Lower lobe of right lung (tissue), 2 donors: ENCODE results near the gene PGC. TPM values are rescaled to one million over a fixed set of nuclear protein-coding genes. Genes with fewer than 3 reads are reported as not detected.

Source experiments
- ATAC-seq, 2 donors: fragments of 200-7000 bp; cut with Tn5 transposase; one replicate each; pipeline ENCODE4 v1.9.1; 2020 to 2022; ENCODE audit warnings: mild to moderate bottlenecking in 2 of 2, moderate library complexity in 2 of 2
- DNase-seq: peaks from one replicate; pipeline ENCODE4 v3.0.0-alpha.2; 2020
- H3K27ac ChIP-seq: fragments of 200-600 bp; one replicate; pipeline ENCODE4 v1.8.0; 2022
- H3K27me3 ChIP-seq: fragments of 200-600 bp; one replicate; pipeline ENCODE4 v1.8.0; 2022; ENCODE audit warnings: low read depth
- H3K36me3 ChIP-seq: fragments of 200-600 bp; one replicate; pipeline ENCODE4 v1.8.0; 2022; ENCODE audit warnings: mild to moderate bottlenecking
- H3K4me1 ChIP-seq: fragments of 200-600 bp; one replicate; pipeline ENCODE4 v1.8.0; 2022
- H3K4me3 ChIP-seq: fragments of 200-600 bp; one replicate; pipeline ENCODE4 v1.8.0; 2022; ENCODE audit warnings: mild to moderate bottlenecking
- H3K9me3 ChIP-seq: fragments of 200-600 bp; one replicate; pipeline ENCODE4 v1.8.0; 2022
- intact Hi-C: fragments of 100-400 bp; cut with DNase I; formaldehyde crosslinking; loops from one replicate; pipeline ENCODE4 v1.11.0; 2022
- total RNA-seq: library from RNA; stranded (reverse); fragmentation: NEBNext Ultra II Directional; extraction: Animal tissue kit (Norgen Biotek cat#: 25700); gene quantifications from one replicate; pipeline ENCODE4 v1.2.1, GENCODE V29; 2021
- TF ChIP-seq, protein P1 (sequence below): fragments of 200-600 bp; IDR thresholded peaks from one replicate; pipeline ENCODE4 v1.8.0; 2022; ENCODE audit warnings: antibody characterized with exemption, mild to moderate bottlenecking
- donor health status: DM: no; HTN: yes; CAD: no; lungs with severe emphysema.

Gene PGC
- total RNA-seq, 1 donor from 2014 or later: 947 TPM

DNA sequence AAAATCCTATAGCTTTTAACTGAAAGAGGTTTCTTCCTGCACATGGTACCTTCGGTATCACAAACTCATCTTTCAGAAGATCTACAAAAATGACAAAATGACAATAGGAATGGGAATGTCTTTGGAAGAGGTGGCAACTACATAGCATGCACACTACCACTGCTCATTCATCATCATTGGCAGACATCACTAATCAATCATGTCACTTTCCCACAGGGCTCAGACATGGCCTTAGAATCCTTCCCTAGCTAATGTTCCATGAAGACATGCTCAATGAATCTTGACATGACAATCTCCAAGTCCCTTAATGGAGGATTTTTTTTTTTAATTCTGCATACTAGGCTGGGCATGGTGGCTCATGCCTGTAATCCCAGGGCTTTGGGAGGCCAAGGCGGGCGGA is 3.2 kb upstream of the PGC start:
- Histone ChIP-seq H3K27me3 (no peaks in the 10 kb centered on the region), H3K4me1 (peaks cover 13% of the 10 kb centered on the region), H3K4me3 (no peak overlapping the region), H3K9me3 (no peaks in the 10 kb centered on the region), H3K36me3 (no peaks in the 10 kb centered on the region), H3K27ac (no peak overlapping the region)
- ATAC-seq (no peak), DNase-seq (no peak)
- intact Hi-C loops: no loop called here
- TF ChIP-seq, protein P1, sequence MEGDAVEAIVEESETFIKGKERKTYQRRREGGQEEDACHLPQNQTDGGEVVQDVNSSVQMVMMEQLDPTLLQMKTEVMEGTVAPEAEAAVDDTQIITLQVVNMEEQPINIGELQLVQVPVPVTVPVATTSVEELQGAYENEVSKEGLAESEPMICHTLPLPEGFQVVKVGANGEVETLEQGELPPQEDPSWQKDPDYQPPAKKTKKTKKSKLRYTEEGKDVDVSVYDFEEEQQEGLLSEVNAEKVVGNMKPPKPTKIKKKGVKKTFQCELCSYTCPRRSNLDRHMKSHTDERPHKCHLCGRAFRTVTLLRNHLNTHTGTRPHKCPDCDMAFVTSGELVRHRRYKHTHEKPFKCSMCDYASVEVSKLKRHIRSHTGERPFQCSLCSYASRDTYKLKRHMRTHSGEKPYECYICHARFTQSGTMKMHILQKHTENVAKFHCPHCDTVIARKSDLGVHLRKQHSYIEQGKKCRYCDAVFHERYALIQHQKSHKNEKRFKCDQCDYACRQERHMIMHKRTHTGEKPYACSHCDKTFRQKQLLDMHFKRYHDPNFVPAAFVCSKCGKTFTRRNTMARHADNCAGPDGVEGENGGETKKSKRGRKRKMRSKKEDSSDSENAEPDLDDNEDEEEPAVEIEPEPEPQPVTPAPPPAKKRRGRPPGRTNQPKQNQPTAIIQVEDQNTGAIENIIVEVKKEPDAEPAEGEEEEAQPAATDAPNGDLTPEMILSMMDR: no peak

DNA sequence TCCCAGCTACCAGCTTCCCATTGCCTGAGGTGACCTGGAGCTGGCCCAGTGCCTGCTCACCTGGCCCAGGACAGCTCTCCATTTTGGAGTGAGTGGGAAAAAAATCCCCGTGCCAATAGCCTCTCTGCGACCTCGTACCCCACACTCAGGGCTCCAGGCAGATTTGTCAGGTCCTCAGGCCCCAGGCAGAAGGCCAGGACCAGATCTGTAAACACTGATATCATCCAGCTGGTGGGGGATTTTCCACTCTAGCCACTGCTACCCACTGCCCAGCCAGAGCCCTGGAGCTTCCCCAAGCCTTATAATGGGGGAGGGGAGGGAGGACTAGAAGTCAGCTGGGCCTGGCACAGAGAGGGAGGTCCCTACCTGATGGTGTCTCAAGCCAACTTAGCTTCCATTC is 1.3 kb upstream of the PGC start:
- H3K36me3 ChIP-seq: no peaks in the 10 kb centered on the region
- DNase-seq (no peak), ATAC-seq (peak; percentile 50 to 51)
- TF ChIP-seq, protein P1: no peak
- peak overlapping the region; percentile 67 for H3K27ac ChIP-seq
- intact Hi-C loops: no loop called here
- H3K4me3 ChIP-seq: no peak overlapping the region
- H3K9me3 ChIP-seq: no peaks in the 10 kb centered on the region
- peaks cover 13% of the 10 kb centered on the region for H3K4me1 ChIP-seq
- H3K27me3 ChIP-seq: no peaks in the 10 kb centered on the region

DNA sequence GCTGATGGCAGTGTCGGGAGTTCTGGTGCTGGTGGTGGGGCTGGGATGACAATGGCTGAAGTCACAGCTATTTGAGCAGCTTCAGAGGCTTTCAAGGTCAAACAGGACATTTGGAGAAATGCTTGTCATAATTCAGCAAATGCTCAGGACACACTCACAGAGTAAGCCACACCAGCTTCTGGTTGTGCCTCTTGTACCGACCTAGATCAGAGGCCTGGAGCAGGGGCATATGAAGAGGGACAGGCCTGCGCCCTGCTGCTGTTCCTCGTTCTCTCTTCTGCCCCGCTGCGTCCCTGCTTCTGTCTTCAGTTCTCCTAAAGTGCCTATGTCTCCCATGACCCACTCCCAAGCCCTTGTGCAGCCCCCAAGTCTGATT is 893 bp upstream of the PGC start:
- intact Hi-C loops: no loop called here
- H3K27ac ChIP-seq: peak overlapping the region; percentile 67
- peak; percentile 11 to 44 for ATAC-seq

DNA sequence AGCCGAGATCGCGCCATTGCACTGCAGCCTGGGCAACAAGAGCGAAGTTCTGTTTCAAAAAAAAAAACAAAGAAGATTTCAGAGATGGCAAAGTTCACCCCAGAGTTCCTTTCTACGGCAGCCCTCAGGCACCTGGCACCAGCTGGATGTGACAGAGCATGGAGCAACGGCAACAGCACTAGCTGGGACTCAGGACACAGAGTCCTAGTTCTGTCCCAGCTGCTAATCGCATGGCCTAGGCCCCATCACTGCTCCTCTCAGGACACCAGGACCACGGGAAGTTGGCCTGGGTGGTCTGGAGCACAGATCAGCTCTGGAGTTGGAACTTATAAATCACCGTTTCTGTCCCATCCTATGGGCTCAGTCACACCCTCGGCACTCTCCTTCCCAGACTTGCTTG is 1.1 kb downstream of the PGC start:
- Histone ChIP-seq H3K36me3 (no peaks in the 10 kb centered on the region), H3K27me3 (no peaks in the 10 kb centered on the region), H3K4me1 (peaks cover 13% of the 10 kb centered on the region), H3K9me3 (no peaks in the 10 kb centered on the region), H3K27ac (peak overlapping the region; percentile 67), H3K4me3 (peak overlapping the region; percentile 22)
- DNase-seq: peak; percentile 34
- intact Hi-C loops: no loop called here
- TF ChIP-seq, protein P1: no peak
- no peak for ATAC-seq

More for the DNA sequence above, 893 bp upstream of the PGC start:
- Histone ChIP-seq H3K4me3 (no peak overlapping the region), H3K27me3 (no peaks in the 10 kb centered on the region), H3K4me1 (peaks cover 13% of the 10 kb centered on the region), H3K36me3 (no peaks in the 10 kb centered on the region), H3K9me3 (no peaks in the 10 kb centered on the region)
- TF ChIP-seq, protein P1: no peak
- DNase-seq: no peak

DNA sequence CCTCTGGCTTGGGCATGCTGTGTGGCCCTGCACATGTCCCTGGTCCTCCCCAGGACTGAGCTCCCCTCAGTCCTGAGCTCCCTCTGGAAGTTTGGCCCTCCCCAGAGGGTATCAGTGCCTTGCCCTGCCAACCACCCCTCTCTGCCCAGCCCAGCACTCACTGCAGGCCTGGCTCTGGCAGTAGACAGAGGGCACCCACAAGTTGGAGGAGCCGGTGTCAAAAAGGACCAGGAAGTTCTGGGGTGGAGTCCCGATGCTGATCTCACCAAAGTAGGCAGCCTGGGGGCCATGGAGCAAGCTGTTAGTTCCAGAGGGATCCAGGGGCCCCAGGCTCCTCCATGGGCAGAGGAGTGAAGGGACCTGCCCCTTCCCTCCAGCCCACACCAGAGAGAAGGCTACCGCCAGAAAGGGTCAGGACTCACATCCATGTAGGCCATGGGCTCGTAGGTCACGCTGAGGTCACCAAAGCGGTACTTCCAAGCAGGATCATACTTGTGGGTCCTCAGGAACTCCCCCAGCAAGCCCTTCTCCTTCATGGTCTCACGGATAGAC is 2.9 kb downstream of the PGC start:
- intact Hi-C loops: no loop called here
- no peak for ATAC-seq

More for the DNA sequence above, 2.9 kb downstream of the PGC start:
- H3K9me3 ChIP-seq: no peaks in the 10 kb centered on the region
- H3K27ac ChIP-seq: no peak overlapping the region
- peak; percentile 26 for DNase-seq
- peak overlapping the region; percentile 27 for H3K4me3 ChIP-seq
- TF ChIP-seq, protein P1: no peak
- H3K4me1 ChIP-seq: peaks cover 13% of the 10 kb centered on the region
- no peaks in the 10 kb centered on the region for H3K36me3 ChIP-seq
- H3K27me3 ChIP-seq: no peaks in the 10 kb centered on the region
